GM19455 (cell line): ENCODE results near the gene GNAI3.

ENCODE experiments used
- ATAC-seq: cut with Tn5 transposase; IDR thresholded peaks from one replicate; pipeline ENCODE4 v1.9.1; 2021; ENCODE audit not compliant: unreplicated experiment

GNAI3 gene

GRCh38 chr1:109523706-109524105 lies 24.7 kb upstream of the GNAI3 start:
- ATAC-seq: no peak

- ATAC-seq: no peak
These were observed 21.2 kb upstream of the GNAI3 start for GRCh38 chr1:109527098-109527811.

- no peak for ATAC-seq
These were observed 20.3 kb upstream of the GNAI3 start for GRCh38 chr1:109527846-109528695.

- ATAC-seq: no peak
These were observed 19.7 kb upstream of the GNAI3 start for GRCh38 chr1:109528712-109529111.

GRCh38 chr1:109529881-109530456 lies 18.4 kb upstream of the GNAI3 start:
- ATAC-seq: no peak

GRCh38 chr1:109530457-109531087 lies 17.8 kb upstream of the GNAI3 start:
- ATAC-seq: no peak

GRCh38 chr1:109531380-109531779 lies 17.0 kb upstream of the GNAI3 start:
- ATAC-seq: no peak

- no peak for ATAC-seq
These were observed 16.5 kb upstream of the GNAI3 start for GRCh38 chr1:109531826-109532364.

- peak; percentile 71 for ATAC-seq
These were observed 15.9 kb upstream of the GNAI3 start for GRCh38 chr1:109532365-109533136.

- no peak for ATAC-seq
These were observed 14.0 kb upstream of the GNAI3 start for GRCh38 chr1:109534307-109534858.

GRCh38 chr1:109535481-109535880 lies 12.9 kb upstream of the GNAI3 start:
- ATAC-seq: no peak

- ATAC-seq: no peak
These were observed 12.4 kb upstream of the GNAI3 start for GRCh38 chr1:109535971-109536491.

GRCh38 chr1:109537450-109538178 lies 10.8 kb upstream of the GNAI3 start:
- no peak for ATAC-seq

GRCh38 chr1:109538827-109539555 lies 9.4 kb upstream of the GNAI3 start:
- ATAC-seq: no peak

GRCh38 chr1:109539676-109540075 lies 8.7 kb upstream of the GNAI3 start, which contains the start of gene GPR61:
Gene GPR61, plus strand, starts transcription at chr1:109539872. Its CDS starts 3,151 bp downstream, at chr1:109543023.
- no peak for ATAC-seq

GRCh38 chr1:109541102-109541501 lies 7.3 kb upstream of the GNAI3 start:
- no peak for ATAC-seq

- ATAC-seq: no peak
These were observed 5.8 kb upstream of the GNAI3 start for GRCh38 chr1:109542657-109543056.

GRCh38 chr1:109543283-109543987 lies 5.0 kb upstream of the GNAI3 start:
- ATAC-seq: no peak
